Measurements from ENCODE around the gene PFN1.

The PFN1 gene

GRCh38 chr17:4902540-4902939 lies 45.8 kb downstream of the PFN1 start:
- no peak for DNase-seq
- intact Hi-C loops (cut with DNase I) = loop anchor here (10.0 kb wide), 1 partner anchor 162 kb away; no protein-coding TSS in a partner anchor

DNA sequence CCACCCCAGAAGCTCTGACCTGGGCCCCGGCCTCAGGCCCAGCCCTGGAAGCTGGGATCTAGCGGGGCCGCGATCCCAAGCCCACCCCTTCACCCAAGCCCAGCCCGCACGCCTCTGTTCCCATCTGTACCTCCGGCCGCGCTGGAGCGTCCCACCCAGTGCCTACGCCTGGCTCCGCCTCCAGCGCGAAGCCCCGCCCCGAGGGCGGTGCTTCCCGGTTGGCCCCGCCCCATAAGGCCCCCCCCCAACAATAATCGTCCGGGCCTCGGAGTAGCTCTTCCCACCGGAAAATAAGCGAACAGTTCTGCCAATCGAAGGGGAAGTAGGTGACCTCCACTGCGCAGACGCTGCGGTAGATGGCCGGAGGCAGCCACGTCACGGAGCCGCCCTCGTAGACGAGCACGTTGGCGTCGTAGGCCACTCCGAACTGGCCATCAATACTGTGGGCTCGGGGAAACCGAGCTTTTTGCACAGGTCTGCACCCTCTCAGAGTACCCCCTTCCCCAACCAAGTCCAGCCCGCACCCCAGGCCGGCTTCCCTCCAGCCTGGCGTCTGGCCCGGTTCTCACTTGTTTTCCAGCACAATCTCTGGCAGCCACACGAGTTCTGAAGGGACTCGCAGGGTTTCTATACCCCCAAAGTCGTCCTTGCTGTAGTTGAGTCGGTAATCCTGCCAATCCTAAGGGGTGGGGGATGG lies 46.5 kb downstream of the PFN1 start:
- peak in 27 of 42 donors; percentile 27 to 71 (median 48) for DNase-seq
- intact Hi-C loops (cut with DNase I) = loop anchor here (10.0 kb wide), 1 partner anchor 163 kb away; no protein-coding TSS in a partner anchor

DNA sequence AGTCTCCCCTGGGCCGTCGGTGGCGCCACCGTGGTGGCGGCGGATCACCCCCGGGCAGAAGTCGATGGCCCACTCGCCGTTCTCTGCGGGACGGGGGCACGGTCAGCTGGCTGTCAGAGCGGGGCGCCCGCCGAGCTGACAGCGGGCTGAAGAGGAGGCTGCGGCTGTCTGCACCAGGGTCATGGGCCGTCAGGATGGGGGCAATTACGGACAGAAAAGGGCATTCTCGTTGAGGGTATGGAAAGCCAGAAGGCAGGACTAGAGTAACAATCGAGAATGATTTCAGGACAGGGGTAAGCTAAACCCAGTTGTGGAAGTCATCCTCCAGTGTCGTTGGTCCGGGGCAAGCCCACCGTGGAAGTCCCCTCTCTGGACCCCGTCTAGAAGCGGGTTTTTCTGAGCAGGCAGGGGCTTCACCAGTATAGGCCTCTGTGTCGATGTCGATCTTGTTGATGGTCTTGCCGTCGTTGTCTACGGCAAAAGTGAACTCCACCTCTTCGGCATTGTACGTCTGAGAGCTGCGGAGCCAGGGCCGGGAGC lies 47.2 kb downstream of the PFN1 start:
- DNase-seq = peak in 1 of 42 donors; percentile 15
- intact Hi-C loops (cut with DNase I) = loop anchor here (10.0 kb wide), 1 partner anchor 164 kb away; no protein-coding TSS in a partner anchor

GRCh38 chr17:4900231-4901107 lies 47.9 kb downstream of the PFN1 start:
- intact Hi-C loops (cut with DNase I) = loop anchor here (10.0 kb wide), 1 partner anchor 164 kb away; no protein-coding TSS in a partner anchor
- DNase-seq = peak in 1 of 42 donors; percentile 29

- intact Hi-C loops (cut with DNase I) = loop anchor here (10.0 kb wide), 1 partner anchor 165 kb away; no protein-coding TSS in a partner anchor
- peak; percentile 62 to 96 (median 86) for DNase-seq
Measured at GRCh38 chr17:4899341-4900230, 48.7 kb downstream of the PFN1 start, which contains the start of gene C17orf107. Gene C17orf107, plus strand, starts transcription at chr17:4899536. Its CDS starts 227 bp downstream, at chr17:4899763.

DNA sequence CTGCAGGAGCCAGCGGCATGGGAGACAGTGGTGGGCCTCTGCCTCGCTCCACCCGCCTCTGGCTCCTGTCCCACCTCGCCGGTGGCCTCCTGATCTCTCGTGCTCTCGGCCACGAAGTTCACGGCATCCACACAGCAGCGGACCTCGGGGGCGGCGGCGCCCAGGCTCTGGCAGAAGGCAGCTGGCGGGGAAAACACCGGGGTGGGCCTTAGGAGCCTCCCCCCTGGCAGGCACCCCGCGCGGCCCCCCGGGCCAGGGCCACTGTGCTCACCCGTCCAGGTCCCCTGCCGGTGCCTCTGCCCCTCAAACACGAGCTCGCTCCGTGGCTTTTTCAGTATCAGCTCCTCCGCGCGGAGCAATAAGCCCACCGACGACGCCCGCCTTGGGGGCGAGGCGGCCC lies 49.4 kb downstream of the PFN1 start:
- peak in 1 of 42 donors; percentile 21 for DNase-seq
- intact Hi-C loops (cut with DNase I) = no loop called here

DNA sequence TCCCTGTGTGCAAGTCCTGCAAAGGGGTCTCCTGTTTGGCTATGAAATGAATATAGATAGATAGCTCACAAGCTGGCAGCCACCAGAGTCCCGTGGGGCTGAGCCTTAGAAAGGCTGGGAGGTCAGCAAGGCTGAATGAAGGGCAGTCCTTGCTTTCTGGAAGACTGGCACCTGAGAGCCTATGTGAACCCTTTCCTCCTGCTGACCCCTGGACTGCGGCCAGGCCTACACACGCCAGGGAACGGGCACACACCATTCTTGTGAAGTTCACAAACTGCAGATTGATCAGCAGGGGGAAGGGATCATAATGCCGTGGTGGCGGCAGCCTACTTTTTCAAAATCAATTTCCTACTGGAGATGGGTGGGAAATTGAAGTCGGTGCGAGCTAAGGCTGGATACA lies 50.0 kb downstream of the PFN1 start:
- intact Hi-C loops (cut with DNase I) = no loop called here

DNA sequence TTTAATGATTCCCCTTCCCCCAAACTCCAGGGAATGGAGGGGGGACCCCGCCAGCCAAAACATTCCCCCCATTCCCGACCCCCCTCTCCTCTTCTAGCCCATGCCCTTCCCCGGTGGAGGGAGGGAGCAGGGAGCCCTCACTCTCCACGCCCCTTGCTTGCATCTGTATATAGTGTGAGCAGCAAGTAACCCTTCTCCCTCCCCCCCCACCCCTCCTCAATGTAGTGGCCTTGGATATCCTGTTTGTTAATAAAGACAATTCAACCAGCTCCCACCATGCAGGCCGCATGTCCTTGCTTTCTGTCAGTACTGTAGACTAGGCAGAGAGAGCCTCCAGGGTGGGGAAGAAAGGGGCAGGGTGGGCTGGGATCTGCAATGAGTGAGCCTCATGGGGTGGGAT lies 50.5 kb downstream of the PFN1 start:
- no peak for DNase-seq
- intact Hi-C loops (cut with DNase I) = no loop called here

More for the DNA sequence above, 50.0 kb downstream of the PFN1 start:
- no peak for DNase-seq

DNA sequence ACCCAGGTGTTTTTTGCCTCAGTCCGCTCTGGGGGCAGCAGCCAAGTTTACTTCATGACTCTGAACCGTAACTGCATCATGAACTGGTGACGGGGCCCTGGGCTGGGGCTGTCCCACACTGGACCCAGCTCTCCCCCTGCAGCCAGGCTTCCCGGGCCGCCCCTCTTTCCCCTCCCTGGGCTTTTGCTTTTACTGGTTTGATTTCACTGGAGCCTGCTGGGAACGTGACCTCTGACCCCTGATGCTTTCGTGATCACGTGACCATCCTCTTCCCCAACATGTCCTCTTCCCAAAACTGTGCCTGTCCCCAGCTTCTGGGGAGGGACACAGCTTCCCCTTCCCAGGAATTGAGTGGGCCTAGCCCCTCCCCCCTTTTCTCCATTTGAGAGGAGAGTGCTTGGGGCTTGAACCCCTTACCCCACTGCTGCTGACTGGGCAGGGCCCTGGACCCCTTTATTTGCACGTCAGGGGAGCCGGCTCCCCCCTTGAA lies 51.1 kb downstream of the PFN1 start:
- intact Hi-C loops (cut with DNase I) = no loop called here
- DNase-seq = no peak

DNA sequence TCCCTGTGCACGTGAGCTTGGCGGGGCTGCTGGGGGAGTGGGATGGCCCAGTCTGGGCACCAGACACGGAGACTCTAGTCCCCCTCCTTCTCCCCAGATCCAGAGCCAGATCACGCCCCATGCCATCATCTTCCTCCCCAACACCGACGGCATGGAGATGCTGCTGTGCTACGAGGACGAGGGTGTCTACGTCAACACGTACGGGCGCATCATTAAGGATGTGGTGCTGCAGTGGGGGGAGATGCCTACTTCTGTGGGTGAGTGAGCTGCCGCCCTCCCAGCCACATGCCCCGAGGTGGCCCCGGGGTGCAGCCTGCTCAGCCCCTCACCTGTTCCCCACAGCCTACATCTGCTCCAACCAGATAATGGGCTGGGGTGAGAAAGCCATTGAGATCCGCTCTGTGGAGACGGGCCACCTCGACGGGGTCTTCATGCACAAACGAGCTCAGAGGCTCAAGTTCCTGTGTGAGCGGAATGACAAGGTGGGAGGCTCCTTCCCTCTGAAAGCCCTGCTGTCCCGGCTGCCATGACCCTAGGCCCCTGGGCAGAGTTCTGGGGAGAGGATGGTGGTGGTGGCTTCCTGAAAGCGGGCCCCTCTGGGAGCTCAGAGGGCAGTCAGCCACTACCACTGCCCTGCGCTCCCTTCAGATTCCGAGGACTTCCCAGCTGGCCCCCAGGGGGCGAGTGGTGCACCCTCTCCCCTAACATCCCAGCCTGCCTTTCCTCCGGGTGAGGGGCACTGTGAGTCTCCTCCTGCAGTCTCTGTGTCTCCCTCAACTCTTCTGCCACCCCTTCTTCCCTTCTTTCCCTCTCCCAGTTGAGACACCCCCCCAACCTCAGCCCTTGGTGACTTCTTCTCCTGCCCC lies 51.8 kb downstream of the PFN1 start:
- intact Hi-C loops (cut with DNase I) = no loop called here
- DNase-seq = no peak

DNA sequence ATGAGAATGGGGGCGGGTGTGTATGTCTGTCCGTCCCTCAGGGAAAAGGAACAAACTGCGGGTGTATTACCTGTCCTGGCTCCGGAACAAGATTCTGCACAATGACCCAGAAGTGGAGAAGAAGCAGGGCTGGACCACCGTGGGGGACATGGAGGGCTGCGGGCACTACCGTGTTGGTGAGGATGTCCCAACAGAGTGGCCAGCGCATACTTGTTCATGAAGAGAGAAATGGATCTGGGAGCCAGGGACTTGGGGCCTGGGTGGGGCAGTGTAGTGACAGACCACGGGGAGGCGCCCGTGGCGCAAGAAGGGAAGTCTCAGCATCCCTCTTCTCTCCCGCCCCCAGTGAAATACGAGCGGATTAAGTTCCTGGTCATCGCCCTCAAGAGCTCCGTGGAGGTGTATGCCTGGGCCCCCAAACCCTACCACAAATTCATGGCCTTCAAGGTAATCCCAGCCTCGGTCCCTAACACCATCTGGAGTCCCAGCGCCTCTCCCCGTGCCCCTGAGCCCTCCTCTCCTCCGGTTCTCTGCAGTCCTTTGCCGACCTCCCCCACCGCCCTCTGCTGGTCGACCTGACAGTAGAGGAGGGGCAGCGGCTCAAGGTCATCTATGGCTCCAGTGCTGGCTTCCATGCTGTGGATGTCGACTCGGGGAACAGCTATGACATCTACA lies 52.5 kb downstream of the PFN1 start:
- DNase-seq = no peak
- intact Hi-C loops (cut with DNase I) = no loop called here

All from head of caudate nucleus (tissue), 42 donors.